ENCODE results near the gene RPAP2.

RPAP2 gene

GRCh38 chr1:92340154-92340553, 41.3 kb downstream of the RPAP2 start:
- Histone ChIP-seq H3K4me1 (ENCODE audit: low read depth, poor library complexity, severe bottlenecking) (no peaks in the 10 kb centered on the region), H3K79me2 (ENCODE audit: insufficient read depth, low read depth) (no peaks in the 10 kb centered on the region), H3K36me3 (ENCODE audit: insufficient read depth) (no peaks in the 10 kb centered on the region), H3K27me3 (ENCODE audit: insufficient read depth, low read depth) (no peaks in the 10 kb centered on the region), H3K4me3 (IDR thresholded peaks at IDR 0.05; ENCODE audit: insufficient read depth, low read depth, low read length) (no peak overlapping the region), H4K20me1 (ENCODE audit: insufficient read depth) (no peaks in the 10 kb centered on the region), H2AFZ (ENCODE audit: low read depth) (no peak overlapping the region), H3K4me2 (no peak overlapping the region), H3K9ac (no peak overlapping the region), H3K27ac (no peak overlapping the region)
- no peak for TF ChIP-seq CTCF (conservative IDR thresholded peaks at IDR 0.05; ENCODE audit: low read depth, low read length)

GRCh38 chr1:92342401-92342800, 43.5 kb downstream of the RPAP2 start:
- Histone ChIP-seq H3K4me1 (ENCODE audit: low read depth, poor library complexity, severe bottlenecking) (no peaks in the 10 kb centered on the region), H3K27ac (no peak overlapping the region), H3K4me2 (no peak overlapping the region), H3K36me3 (ENCODE audit: insufficient read depth) (no peaks in the 10 kb centered on the region), H3K4me3 (IDR thresholded peaks at IDR 0.05; ENCODE audit: insufficient read depth, low read depth, low read length) (no peak overlapping the region), H3K27me3 (ENCODE audit: insufficient read depth, low read depth) (no peaks in the 10 kb centered on the region), H3K79me2 (ENCODE audit: insufficient read depth, low read depth) (no peaks in the 10 kb centered on the region), H2AFZ (ENCODE audit: low read depth) (no peak overlapping the region), H3K9ac (no peak overlapping the region), H4K20me1 (ENCODE audit: insufficient read depth) (no peaks in the 10 kb centered on the region)
- TF ChIP-seq CTCF (conservative IDR thresholded peaks at IDR 0.05; ENCODE audit: low read depth, low read length): no peak

- no peaks in the 10 kb centered on the region for H4K20me1 ChIP-seq (ENCODE audit: insufficient read depth)
- H3K27me3 ChIP-seq (ENCODE audit: insufficient read depth, low read depth): no peaks in the 10 kb centered on the region
- H3K9ac ChIP-seq: no peak overlapping the region
- no peaks in the 10 kb centered on the region for H3K4me1 ChIP-seq (ENCODE audit: low read depth, poor library complexity, severe bottlenecking)
- H3K36me3 ChIP-seq (ENCODE audit: insufficient read depth): no peaks in the 10 kb centered on the region
- H2AFZ ChIP-seq (ENCODE audit: low read depth): no peak overlapping the region
- no peak overlapping the region for H3K27ac ChIP-seq
- no peaks in the 10 kb centered on the region for H3K79me2 ChIP-seq (ENCODE audit: insufficient read depth, low read depth)
- no peak overlapping the region for H3K4me3 ChIP-seq (IDR thresholded peaks at IDR 0.05; ENCODE audit: insufficient read depth, low read depth, low read length)
- TF ChIP-seq CTCF (conservative IDR thresholded peaks at IDR 0.05; ENCODE audit: low read depth, low read length): no peak
- H3K4me2 ChIP-seq: no peak overlapping the region
These were observed 44.2 kb downstream of the RPAP2 start for GRCh38 chr1:92343061-92343460.

GRCh38 chr1:92346866-92347640, 48.2 kb downstream of the RPAP2 start:
- Histone ChIP-seq H3K4me2 (no peak overlapping the region), H3K27me3 (ENCODE audit: insufficient read depth, low read depth) (no peaks in the 10 kb centered on the region), H4K20me1 (ENCODE audit: insufficient read depth) (no peaks in the 10 kb centered on the region), H2AFZ (ENCODE audit: low read depth) (no peak overlapping the region), H3K27ac (no peak overlapping the region), H3K36me3 (ENCODE audit: insufficient read depth) (no peaks in the 10 kb centered on the region), H3K4me3 (IDR thresholded peaks at IDR 0.05; ENCODE audit: insufficient read depth, low read depth, low read length) (no peak overlapping the region), H3K4me1 (ENCODE audit: low read depth, poor library complexity, severe bottlenecking) (no peaks in the 10 kb centered on the region), H3K9ac (no peak overlapping the region), H3K79me2 (ENCODE audit: insufficient read depth, low read depth) (no peaks in the 10 kb centered on the region)
- no peak for TF ChIP-seq CTCF (conservative IDR thresholded peaks at IDR 0.05; ENCODE audit: low read depth, low read length)

Data from KMS-11 (cell line).